Right lobe of liver (tissue), 4 donors: ENCODE results near the gene ROPN1B.

Experiments used
- POLR2A ChIP-seq: fragments of 450-650 bp; IDR thresholded peaks from one replicate; pipeline ENCODE4 v1.6.1; 2017; ENCODE audit warnings: antibody characterized with exemption, mild to moderate bottlenecking
- TF ChIP-seq, protein P1 (sequence below), 4 donors: fragments of 200-600 bp in 3 of 4; fragments of 450-650 bp in 1 of 4; IDR thresholded peaks; one replicate each; pipeline versions ENCODE4 v1.5.1 to v1.8.0; 2016 to 2022; ENCODE audit warnings: antibody characterized with exemption in 4 of 4, mild to moderate bottlenecking in 2 of 4
- donor health status: DM: no; HTN: no; CAD: no.
- donor health status: DM: no; HTN: no; CAD: no.
- donor health status: DM: no; HTN: yes; CAD: no.

- TF ChIP-seq, protein P1, sequence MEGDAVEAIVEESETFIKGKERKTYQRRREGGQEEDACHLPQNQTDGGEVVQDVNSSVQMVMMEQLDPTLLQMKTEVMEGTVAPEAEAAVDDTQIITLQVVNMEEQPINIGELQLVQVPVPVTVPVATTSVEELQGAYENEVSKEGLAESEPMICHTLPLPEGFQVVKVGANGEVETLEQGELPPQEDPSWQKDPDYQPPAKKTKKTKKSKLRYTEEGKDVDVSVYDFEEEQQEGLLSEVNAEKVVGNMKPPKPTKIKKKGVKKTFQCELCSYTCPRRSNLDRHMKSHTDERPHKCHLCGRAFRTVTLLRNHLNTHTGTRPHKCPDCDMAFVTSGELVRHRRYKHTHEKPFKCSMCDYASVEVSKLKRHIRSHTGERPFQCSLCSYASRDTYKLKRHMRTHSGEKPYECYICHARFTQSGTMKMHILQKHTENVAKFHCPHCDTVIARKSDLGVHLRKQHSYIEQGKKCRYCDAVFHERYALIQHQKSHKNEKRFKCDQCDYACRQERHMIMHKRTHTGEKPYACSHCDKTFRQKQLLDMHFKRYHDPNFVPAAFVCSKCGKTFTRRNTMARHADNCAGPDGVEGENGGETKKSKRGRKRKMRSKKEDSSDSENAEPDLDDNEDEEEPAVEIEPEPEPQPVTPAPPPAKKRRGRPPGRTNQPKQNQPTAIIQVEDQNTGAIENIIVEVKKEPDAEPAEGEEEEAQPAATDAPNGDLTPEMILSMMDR (IDR thresholded peaks at IDR 0.05), result no peak
- TF ChIP-seq POLR2A, result no peak
Measured at GRCh38 chr3:125960456-125961288, 8.3 kb upstream of the ROPN1B start.
